ENCODE data around the gene EPHA10.

DNA sequence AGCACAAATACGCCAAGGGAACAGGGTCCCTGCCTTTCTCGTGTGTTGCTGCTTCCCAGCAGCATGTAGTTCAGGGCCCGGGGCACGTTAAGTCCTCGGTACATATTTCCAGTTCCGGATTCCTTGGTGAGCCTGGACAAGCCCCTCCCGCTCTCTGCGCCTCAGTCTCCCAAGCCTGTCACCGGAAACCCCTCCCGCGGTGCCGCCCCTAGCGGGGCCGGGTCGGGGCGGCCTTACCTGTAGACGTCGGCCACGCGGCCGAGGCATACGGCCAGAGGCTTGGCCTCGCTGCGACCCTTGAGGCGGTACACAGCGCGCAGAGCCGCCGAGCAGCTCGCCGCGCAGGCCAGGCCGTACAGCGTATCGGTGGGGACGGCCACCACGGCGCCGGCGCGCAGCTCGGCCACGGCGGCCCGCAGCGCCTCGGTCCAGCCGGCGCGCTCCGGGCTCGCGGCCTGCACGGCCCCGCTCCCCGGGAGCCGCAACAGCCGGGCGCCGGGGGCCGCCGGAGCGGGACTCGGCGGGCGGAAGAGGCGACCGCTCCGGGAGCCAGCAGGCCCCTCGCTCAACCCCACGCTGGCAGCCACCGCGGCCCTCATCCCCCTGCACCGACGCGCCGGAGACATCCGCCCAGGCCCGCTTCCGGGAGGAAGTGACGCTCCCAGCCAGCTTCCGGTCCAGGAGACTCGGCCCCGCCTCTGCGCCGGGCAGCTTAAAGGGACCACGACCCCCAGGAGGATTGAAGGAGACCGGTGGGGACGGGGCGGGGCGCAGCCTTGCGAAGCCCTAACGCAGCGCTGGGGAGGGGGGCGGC is 42.8 kb upstream of the EPHA10 start, which contains the start of the genes C1orf122 and YRDC:
- TF ChIP-seq, protein P1, sequence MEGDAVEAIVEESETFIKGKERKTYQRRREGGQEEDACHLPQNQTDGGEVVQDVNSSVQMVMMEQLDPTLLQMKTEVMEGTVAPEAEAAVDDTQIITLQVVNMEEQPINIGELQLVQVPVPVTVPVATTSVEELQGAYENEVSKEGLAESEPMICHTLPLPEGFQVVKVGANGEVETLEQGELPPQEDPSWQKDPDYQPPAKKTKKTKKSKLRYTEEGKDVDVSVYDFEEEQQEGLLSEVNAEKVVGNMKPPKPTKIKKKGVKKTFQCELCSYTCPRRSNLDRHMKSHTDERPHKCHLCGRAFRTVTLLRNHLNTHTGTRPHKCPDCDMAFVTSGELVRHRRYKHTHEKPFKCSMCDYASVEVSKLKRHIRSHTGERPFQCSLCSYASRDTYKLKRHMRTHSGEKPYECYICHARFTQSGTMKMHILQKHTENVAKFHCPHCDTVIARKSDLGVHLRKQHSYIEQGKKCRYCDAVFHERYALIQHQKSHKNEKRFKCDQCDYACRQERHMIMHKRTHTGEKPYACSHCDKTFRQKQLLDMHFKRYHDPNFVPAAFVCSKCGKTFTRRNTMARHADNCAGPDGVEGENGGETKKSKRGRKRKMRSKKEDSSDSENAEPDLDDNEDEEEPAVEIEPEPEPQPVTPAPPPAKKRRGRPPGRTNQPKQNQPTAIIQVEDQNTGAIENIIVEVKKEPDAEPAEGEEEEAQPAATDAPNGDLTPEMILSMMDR (IDR thresholded peaks at IDR 0.05; ENCODE audit: insufficient read depth, low read depth, low read length) = no peak
- no peak for TF ChIP-seq EZH2 (IDR thresholded peaks at IDR 0.05; ENCODE audit: insufficient read depth, low read length)
